Measurements from ENCODE around the gene MIAT. TPM values are rescaled to one million over a fixed set of nuclear protein-coding genes. Genes with fewer than 3 reads are reported as not detected.

Gene MIAT
- total and polyA plus RNA-seq, 2 of the 13 experiments (the other 11 are each of a cell fraction or from before 2014, with no cell fraction given): 0.04 TPM; not detected in 1

- POLR2A ChIA-PET: no interaction called here
- in situ Hi-C loops (cut with HindIII; ENCODE audit: extremely low pct_ligation_motif_present, low pct_unique_long_range_greater_than_20kb) (no loop called here), intact Hi-C loops (cut with micrococcal nuclease; ENCODE audit: unreplicated experiment) (no loop called here)
- Histone ChIP-seq H3K4me2 (ENCODE audit: low read depth, low read length) (no peak overlapping the region), H3K27ac (ENCODE audit: extremely low read length, insufficient read depth, low read length) (no peak overlapping the region), H3K79me2 (ENCODE audit: insufficient read depth, low read length) (no peaks in the 10 kb centered on the region), H4K20me1 (ENCODE audit: insufficient read depth, low read length) (no peaks in the 10 kb centered on the region), H3K9me3 (ENCODE audit: low read length) (no peaks in the 10 kb centered on the region), H3K27me3 (ENCODE audit: control insufficient read depth in 1 of 2, insufficient read depth in 2 of 2, low read length in 2 of 2) (no peaks in the 10 kb centered on the region), H2AFZ (ENCODE audit: low read length) (no peak overlapping the region), H3K36me3 (replicated peaks in 1 of 2; ENCODE audit: control insufficient read depth in 1 of 2, insufficient read depth in 2 of 2, low read length in 2 of 2) (no peaks in the 10 kb centered on the region), H3K9ac (ENCODE audit: insufficient read depth, low read depth, low read length) (no peak overlapping the region), H3K4me1 (ENCODE audit: insufficient read depth, low read length) (peaks cover 10% of the 10 kb centered on the region; the same call in 1 of the 2 replicates), H3K4me3 (replicated peaks in 1 of 3; ENCODE audit: insufficient read depth in 1 of 3, low read depth in 2 of 3, low read length in 3 of 3) (no peak overlapping the region)
- TF ChIP-seq ZNF768 (CRISPR knock-in tag; IDR thresholded peaks at IDR 0.05): peak; percentile 46; the same call in 1 of the 2 replicates
- TF ChIP-seq HNRNPL (IDR thresholded peaks at IDR 0.05; ENCODE audit: low read depth, low read length): no peak
- no peak for TF ChIP-seq PHF21A (CRISPR knock-in tag; IDR thresholded peaks at IDR 0.05)
- TF ChIP-seq HDAC2 (CRISPR knock-in tag; IDR thresholded peaks at IDR 0.05): no peak
- no TSS peak for BruUV-seq (replicated peaks)
- FAIRE-seq (no peak), DNase-seq (ENCODE audit: low spot score) (no peak), ATAC-seq (no peak)
- CTCF ChIA-PET (ENCODE audit: low intra/inter-chr PET ratio, low total read pairs): no interaction called here
- WGBS (ENCODE audit: low lambda C conversion rate): 55% methylated on average over 5 of the region's 5 CpGs
Measured at GRCh38 chr22:26718488-26718887, 61.1 kb downstream of the MIAT start.

GRCh38 chr22:26718905-26719304 lies 61.5 kb downstream of the MIAT start:
- ChIA-PET CTCF (ENCODE audit: low intra/inter-chr PET ratio, low total read pairs) (no interaction called here), POLR2A (no interaction called here)
- Histone ChIP-seq H3K27ac (ENCODE audit: extremely low read length, insufficient read depth, low read length) (no peak overlapping the region), H3K36me3 (replicated peaks in 1 of 2; ENCODE audit: control insufficient read depth in 1 of 2, insufficient read depth in 2 of 2, low read length in 2 of 2) (no peaks in the 10 kb centered on the region), H4K20me1 (ENCODE audit: insufficient read depth, low read length) (no peaks in the 10 kb centered on the region), H3K79me2 (ENCODE audit: insufficient read depth, low read length) (no peaks in the 10 kb centered on the region), H3K4me2 (ENCODE audit: low read depth, low read length) (no peak overlapping the region), H3K27me3 (ENCODE audit: control insufficient read depth in 1 of 2, insufficient read depth in 2 of 2, low read length in 2 of 2) (no peaks in the 10 kb centered on the region), H3K4me1 (ENCODE audit: insufficient read depth, low read length) (peaks cover 6% of the 10 kb centered on the region; the same call in 1 of the 2 replicates), H3K9ac (ENCODE audit: insufficient read depth, low read depth, low read length) (no peak overlapping the region), H2AFZ (ENCODE audit: low read length) (no peak overlapping the region), H3K4me3 (replicated peaks in 1 of 3; ENCODE audit: insufficient read depth in 1 of 3, low read depth in 2 of 3, low read length in 3 of 3) (no peak overlapping the region), H3K9me3 (ENCODE audit: low read length) (no peaks in the 10 kb centered on the region)
- in situ Hi-C loops (cut with HindIII; ENCODE audit: extremely low pct_ligation_motif_present, low pct_unique_long_range_greater_than_20kb) (no loop called here), intact Hi-C loops (cut with micrococcal nuclease; ENCODE audit: unreplicated experiment) (no loop called here)
- no peak for FAIRE-seq
- WGBS (ENCODE audit: low lambda C conversion rate): 53% methylated on average over 3 of the region's 4 CpGs
- no peak for DNase-seq (ENCODE audit: low spot score)
- no TSS peak for BruUV-seq (replicated peaks)
- no peak for ATAC-seq
- TF ChIP-seq HIC2 (CRISPR knock-in tag; IDR thresholded peaks at IDR 0.05; ENCODE audit: low read depth) (no peak), ZNF646 (CRISPR knock-in tag; IDR thresholded peaks at IDR 0.05) (no peak), RNF2 (conservative IDR thresholded peaks at IDR 0.05; ENCODE audit: low read depth) (no peak)
